Stimulated activated CD4-positive, alpha-beta T cell treated with anti-CD3 and anti-CD28 coated beads, TNF-alpha, amount 100 ng/mL, for 24 hours (primary cell): ENCODE measurements around the gene ZNF414.

Experiments
- DNase-seq, 3 experiments: peaks; one replicate each; pipeline ENCODE4 v3.0.0-alpha.2; 2020; ENCODE audit warnings: low read depth in 3 of 3

Gene ZNF414

DNA sequence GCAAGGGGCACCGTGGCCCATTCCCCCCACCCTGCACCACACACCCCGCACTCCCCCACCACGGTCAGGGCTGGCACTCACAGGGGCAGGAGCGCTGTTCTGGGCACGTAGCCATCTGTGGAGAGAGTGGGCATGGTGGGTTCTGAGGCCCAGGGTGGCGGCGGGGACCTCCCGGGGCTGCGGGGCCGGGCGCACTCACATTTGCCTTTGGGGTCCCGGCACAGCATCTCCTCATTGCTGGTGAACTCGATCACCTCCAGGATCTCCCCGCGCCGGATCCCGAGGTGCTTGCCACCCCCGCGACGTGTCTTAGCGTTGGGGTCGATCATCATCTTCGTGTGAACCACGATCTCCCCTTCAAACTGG is 23.6 kb downstream of the ZNF414 start:
- no peak for DNase-seq

- no peak for DNase-seq
Observed at GRCh38 chr19:8489561-8490394, 24.2 kb downstream of the ZNF414 start.

DNA sequence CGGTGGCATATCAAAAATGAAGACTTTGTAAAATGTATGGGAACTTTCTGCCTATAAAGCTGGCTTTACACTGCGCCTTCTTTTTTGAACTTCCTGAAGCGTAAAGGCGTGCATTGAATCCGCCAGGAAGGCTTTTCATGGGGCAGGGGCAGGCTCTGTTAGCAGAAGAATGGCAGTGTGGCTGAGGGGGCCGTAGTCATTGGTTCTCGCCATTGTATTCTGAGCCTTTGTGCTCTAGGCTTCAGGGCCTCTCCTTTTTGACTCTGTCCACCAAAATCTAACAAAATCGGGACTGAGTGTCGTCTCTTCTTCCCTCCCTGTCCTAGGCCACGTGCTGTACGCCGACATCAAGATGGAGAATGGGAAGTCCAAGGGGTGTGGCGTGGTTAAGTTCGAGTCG is 25.6 kb downstream of the ZNF414 start:
- no peak for DNase-seq

GRCh38 chr19:8487137-8487851 is 26.7 kb downstream of the ZNF414 start:
- DNase-seq, result peak in 2 of 3 experiments; percentile 21 to 42

- no peak for DNase-seq
Observed at GRCh38 chr19:8486661-8487136, 27.3 kb downstream of the ZNF414 start.

DNA sequence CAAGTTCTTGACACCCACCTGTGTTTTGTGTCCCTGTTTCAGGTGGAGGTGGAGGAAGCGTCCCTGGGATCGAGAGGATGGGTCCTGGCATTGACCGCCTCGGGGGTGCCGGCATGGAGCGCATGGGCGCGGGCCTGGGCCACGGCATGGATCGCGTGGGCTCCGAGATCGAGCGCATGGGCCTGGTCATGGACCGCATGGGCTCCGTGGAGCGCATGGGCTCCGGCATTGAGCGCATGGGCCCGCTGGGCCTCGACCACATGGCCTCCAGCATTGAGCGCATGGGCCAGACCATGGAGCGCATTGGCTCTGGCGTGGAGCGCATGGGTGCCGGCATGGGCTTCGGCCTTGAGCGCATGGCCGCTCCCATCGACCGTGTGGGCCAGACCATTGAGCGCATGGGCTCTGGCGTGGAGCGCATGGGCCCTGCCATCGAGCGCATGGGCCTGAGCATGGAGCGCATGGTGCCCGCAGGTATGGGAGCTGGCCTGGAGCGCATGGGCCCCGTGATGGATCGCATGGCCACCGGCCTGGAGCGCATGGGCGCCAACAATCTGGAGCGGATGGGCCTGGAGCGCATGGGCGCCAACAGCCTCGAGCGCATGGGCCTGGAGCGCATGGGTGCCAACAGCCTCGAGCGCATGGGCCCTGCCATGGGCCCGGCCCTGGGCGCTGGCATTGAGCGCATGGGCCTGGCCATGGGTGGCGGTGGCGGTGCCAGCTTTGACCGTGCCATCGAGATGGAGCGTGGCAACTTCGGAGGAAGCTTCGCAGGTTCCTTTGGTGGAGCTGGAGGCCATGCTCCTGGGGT is 28.2 kb downstream of the ZNF414 start:
- no peak for DNase-seq

DNA sequence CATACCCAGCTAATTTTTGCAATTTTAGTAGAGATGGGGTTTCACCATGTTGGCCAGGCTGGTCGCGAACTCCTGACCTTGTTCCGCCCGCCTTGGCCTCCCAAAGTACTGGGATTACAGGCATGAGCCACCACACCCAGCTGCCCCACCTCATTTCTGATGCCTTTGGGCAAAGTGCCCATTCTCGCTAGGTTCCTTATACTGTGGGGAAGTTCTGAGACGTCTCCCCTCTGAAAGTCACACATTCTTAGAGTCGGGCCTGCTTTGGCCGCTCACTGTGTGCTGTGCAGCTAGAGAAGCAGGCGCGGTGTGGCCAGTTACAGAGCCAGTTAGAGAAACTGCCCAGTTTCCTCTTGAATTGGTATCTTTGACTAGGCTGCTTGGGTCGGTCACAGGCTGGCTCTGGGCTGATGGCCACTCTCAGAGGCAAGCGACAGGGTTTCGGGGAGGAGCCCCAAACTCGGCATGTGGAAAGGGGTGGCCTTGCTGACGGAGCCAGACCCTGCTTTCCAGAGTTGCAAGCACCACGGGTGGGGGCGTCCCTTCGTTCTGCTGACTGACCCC is 29.6 kb downstream of the ZNF414 start:
- no peak for DNase-seq

GRCh38 chr19:8483165-8483564 is 30.8 kb downstream of the ZNF414 start:
- no peak for DNase-seq

- DNase-seq, result no peak
Observed at GRCh38 chr19:8482696-8483095, 31.3 kb downstream of the ZNF414 start.

GRCh38 chr19:8481616-8482015 is 32.4 kb downstream of the ZNF414 start:
- DNase-seq, result no peak

- DNase-seq, result no peak
Observed at GRCh38 chr19:8481201-8481600, 32.8 kb downstream of the ZNF414 start.

GRCh38 chr19:8478598-8478997 is 35.4 kb downstream of the ZNF414 start:
- DNase-seq, result no peak

GRCh38 chr19:8477889-8478288 is 36.1 kb downstream of the ZNF414 start:
- DNase-seq, result no peak

DNA sequence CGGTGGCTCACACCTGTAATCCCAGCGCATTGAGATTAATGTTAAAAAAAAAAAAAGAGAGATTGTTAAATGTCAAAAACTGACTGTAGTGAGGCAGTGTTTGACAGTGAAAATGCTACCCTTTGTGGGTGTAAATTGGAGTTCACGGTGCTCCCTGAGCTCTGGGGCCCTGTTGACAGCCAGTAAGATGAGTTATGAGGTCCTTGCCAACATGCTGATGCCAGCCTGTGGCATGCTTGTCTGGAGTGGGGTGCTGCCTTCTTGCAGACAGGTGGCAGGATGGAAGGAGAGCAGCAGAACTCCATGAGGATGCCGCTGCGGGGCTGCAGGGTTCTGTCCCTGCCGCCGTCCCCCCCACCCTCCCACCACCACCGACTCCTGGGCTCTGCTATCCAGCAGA is 37.4 kb downstream of the ZNF414 start:
- no peak for DNase-seq

GRCh38 chr19:8475005-8475404 is 39.0 kb downstream of the ZNF414 start:
- DNase-seq, result no peak

DNA sequence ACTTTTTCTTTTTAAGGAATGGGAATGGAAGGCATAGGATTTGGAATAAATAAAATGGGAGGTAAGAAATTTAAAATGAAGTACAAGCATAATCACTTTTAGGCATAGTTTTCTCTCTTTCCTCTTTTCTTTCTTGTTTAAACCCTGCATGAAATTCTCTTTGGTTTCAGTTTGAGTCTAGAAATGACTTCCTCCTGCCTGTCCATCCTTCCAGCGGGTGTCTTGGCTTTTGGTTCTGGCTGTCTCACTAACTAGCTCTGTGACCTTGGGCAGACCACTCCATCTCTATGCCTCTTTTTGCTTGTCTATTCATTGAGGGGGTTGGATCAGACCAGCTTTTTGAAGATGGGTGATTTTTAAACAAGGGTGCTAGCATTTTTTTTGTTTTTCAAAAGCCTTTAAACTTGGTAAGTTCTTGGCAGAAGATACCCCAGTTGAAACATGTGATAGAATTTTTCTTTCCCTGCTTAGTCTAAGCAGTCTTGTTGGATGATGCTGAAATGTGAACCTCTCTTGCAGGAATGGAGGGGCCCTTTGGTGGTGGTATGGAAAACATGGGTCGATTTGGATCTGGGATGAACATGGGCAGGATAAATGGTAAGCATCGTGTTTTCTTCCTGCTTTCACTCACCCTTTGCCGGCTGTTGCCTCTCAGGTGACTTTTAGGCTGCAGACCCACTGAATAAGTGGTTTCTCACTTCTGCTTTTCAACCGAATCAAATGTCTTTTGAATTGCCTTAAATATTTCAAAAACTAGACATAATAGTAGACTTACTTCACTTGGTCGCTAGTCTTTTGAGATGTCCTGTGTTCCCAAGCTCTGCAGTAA is 40.1 kb downstream of the ZNF414 start:
- no peak for DNase-seq

- no peak for DNase-seq
Observed at GRCh38 chr19:8469613-8470368, 44.2 kb downstream of the ZNF414 start.

DNA sequence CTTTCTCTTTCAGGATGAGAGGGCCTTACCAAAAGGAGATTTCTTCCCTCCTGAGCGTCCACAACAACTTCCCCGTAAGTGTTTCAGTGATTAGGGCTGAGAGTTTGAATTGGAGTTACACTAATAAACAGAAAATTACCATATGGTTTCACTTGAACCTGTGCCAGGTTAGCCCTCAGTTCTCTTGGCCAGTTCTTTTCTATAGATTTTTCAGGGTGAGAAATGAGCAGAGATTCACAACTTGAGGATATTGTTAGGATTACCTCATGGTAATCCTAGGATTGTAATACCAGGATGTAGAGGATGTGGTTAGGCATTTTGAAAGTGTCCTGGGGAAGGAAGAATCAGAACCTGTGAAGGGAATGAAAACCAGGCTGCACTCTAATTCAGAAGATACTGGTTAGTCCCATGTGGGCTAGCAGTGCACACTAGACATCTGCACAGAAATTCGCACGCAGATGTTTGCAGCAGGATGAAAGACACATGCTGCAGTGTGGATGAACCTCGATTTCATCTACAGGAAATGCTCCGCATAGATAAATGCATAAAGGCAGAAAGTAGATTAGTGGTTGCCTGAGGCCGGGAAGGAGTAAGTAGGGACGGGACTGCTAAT is 45.1 kb downstream of the ZNF414 start:
- DNase-seq, result no peak

- DNase-seq, result no peak
Observed at GRCh38 chr19:8468124-8468523, 45.8 kb downstream of the ZNF414 start.

- no peak for DNase-seq
Observed at GRCh38 chr19:8466018-8466417, 47.9 kb downstream of the ZNF414 start.
